HG03045 (cell line): ENCODE data around the gene PPP2R5E.
A peak's percentile ranks its signal among the peaks of the same experiment; 100 is the strongest.
"Not testable (repeated sequence)": the region's sequence is repeated elsewhere in the genome, so short reads cannot be mapped to it uniquely, and the experiment has no call there.

Experiments used
- ATAC-seq: cut with Tn5 transposase; IDR thresholded peaks from one replicate; pipeline ENCODE4 v1.9.1; 2021; ENCODE audit warnings: mild to moderate bottlenecking, moderate library complexity; ENCODE audit not compliant: unreplicated experiment

The PPP2R5E gene

DNA sequence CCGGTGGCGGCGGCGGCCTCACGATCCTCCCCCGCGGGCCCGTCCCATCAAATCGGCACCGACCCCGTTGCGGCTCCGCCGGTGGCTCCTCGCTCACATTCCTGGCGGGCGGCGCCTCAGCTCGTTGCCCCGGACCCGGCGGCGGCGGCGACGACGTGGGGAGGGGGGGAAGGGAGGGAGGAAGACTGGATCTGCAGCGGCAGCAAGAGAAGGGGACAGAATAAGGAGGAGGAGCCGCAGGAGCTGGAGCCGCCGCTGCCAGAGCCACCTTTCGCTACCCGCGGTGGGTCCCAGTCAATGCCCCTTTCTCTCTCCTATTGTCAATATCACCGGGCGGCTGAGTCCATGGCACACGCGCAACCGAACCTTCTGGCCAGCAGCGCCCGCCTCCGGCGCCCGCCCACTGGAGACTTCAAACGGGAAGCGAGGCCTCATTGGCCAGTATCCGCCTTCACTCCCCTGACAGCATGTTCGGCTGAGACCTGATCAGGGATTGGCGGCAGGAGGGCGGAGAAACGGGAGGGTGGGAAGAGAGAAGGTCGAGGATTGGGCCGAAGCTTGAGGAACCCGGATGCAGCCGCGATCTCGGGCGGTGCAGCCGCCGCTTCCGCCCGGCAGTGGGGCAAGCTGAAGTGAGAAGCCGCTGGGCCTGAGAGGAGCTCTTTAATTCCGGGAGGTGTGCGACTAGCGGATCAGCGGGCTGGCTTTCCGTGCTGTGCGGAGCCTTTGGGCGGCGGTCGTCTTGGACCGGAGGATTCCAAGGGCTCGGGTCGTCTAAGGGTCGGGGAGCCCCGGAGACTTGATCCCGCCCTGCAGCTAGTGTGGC lies at the start of gene PPP2R5E:
Gene PPP2R5E, minus strand, starts transcription at position 378 of the 826 bp plus-strand sequence. CDS start 3,692 bp downstream, outside the sequence.
- ATAC-seq, result peak; percentile 97

GRCh38 chr14:63583046-63583445 lies 39.9 kb upstream of the PPP2R5E start:
- not testable (repeated sequence) for ATAC-seq

- no peak for ATAC-seq
Measured at GRCh38 chr14:63581491-63581890, 38.3 kb upstream of the PPP2R5E start.

GRCh38 chr14:63578300-63578699 lies 35.1 kb upstream of the PPP2R5E start:
- ATAC-seq, result no peak

DNA sequence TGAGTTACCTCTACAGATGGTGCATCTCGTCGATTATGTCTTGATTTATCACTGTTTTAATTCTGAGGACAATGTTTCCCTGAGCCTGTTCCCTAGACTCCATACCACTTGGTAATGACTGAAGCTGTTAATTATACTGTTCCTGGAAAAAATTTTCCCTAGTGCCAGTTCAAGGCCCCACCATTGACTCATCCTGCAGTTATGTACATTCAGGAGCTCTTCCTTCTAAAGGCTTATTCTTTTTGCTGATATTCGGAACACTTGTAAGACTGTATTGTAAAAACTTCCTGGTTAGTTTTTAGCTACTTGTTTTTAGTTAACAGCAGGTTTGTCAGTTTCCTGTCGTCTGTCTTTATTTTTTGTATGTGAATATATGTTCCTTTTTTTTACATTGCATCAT lies 30.4 kb upstream of the PPP2R5E start:
- ATAC-seq, result no peak

DNA sequence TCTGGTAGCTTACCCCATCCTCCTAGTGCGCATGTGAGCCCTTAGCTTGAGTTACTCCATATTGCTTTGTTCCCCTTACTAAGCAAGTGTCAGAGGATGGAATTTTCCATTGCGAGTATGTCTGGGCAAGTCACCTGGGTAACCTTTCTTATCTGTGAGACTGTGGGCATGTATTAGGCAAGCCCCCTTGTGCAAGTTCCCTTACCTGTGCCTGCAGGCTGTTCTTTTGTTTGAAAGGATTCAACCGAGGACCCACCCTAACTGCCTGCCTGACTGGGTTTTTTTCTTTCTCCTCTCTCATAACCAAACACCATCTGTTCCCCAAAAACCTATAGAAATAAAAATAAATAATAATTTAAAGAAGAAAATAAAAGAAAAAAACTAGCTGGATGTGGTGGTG lies 22.3 kb upstream of the PPP2R5E start:
- no peak for ATAC-seq

GRCh38 chr14:63564318-63564717 lies 21.1 kb upstream of the PPP2R5E start:
- no peak for ATAC-seq

GRCh38 chr14:63563370-63564026 lies 20.3 kb upstream of the PPP2R5E start:
- no peak for ATAC-seq

DNA sequence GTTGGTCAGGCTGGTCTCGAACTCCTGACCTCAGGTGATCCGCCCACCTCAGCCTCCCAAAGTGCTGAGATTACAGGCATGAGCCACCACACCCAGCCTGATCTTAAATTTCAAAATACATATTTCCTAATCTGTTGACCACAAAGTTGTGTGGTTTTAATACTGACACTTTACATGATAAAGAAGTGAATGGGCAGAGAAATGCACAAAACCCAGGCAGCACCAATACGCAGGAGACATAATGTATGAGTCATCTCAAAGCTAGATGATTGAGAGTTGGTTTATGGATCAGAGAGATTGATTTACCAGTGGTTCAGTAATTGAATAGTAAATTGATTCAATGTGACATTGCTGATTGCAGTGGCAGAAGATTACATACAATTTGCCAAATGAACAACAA lies 19.2 kb upstream of the PPP2R5E start:
- ATAC-seq, result no peak

- no peak for ATAC-seq
Measured at GRCh38 chr14:63555572-63555971, 12.4 kb upstream of the PPP2R5E start.

DNA sequence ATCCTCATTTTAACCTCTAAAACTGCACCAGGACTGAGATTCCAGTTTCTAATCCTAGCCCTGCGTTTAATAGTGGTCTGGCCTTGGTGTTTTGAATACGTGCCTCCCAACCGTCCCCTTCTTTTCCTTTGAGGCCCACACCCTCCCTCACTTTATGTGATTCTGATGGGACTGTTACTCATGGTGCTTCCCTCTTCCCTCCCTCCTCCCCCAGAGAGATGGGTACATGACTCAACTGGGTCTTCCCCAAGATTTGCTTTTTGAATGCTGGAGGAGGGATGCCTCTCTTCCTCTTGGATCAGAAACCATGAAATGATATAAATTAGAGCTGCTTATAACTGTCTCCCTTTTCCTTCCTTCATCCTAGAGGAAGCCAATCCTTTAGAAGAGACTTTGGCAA lies 8.2 kb upstream of the PPP2R5E start:
- ATAC-seq, result no peak

DNA sequence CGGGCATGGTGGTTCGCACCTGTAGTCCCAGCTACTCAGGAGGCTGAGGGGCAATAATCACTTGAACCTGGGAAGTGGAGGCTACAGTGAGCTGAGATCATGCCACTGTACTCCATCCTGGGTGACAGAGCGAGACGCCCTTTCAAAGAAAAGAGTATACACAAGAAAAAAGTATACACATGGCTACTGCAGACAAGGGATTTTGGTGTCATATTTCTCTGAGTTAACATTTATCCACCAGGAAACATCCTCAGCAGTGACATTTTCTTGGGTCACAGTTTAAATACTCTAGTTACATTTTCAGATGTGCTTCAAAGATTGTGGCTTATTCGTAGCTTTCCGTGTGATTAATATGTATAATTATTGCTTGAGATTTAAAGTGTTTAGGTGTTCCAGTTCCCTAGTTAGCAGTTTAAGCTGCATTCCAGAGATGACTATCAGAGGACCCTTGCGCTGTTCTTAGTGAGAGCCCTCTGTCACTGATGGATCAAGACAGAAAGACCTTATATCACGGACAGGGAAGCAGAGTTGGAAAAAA lies 4.7 kb upstream of the PPP2R5E start:
- no peak for ATAC-seq

DNA sequence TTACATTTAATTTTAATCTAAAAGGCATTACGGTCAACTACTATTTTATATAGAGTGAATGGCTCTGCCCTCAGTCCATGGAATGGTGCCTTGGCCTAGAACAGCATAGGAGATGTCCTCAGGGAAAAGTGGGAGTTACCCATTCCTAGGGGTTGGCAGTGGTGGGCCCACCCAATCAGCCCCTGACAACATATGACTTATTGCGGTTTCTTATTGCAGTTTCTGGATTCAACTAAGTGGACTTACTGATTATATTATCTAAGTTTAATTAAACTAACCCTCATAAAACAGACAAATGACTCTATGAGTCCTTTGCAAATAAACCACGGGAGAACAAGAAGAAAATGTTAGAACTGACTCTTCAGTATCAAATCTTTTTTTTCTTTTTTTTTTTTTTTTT lies 2.3 kb upstream of the PPP2R5E start:
- no peak for ATAC-seq

GRCh38 chr14:63544591-63545299 lies 1.6 kb upstream of the PPP2R5E start:
- ATAC-seq, result no peak

DNA sequence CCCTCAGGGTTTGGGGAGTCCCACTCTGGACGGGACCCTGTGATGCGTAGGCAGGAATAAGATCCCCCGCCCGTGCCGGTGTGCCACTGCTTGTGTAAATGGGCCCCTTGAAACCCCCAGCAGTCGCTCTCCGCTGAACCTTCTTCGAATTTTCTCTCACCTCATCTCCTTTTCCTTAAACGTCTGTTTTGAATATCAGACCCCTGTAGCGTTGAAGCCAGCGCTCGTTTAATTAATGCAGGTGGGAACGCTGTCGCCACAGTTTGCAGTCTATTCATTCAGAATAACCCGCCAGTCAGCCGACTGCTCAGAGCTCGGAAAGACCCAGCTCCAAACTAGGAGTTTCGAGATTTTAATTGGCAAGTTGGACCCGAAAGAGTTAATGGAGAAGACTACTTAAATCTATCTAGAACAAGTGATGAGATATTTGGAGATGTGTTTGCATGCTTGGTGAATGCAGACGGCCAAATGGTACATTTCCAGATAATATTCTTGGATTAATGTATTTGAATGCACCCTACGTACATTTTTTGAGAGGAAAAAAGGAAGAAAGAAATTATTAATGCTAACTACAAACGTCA lies 739 bp upstream of the PPP2R5E start:
- ATAC-seq, result peak; percentile 31

- peak; percentile 14 for ATAC-seq
Measured at GRCh38 chr14:63542231-63542999, 762 bp downstream of the PPP2R5E start.

DNA sequence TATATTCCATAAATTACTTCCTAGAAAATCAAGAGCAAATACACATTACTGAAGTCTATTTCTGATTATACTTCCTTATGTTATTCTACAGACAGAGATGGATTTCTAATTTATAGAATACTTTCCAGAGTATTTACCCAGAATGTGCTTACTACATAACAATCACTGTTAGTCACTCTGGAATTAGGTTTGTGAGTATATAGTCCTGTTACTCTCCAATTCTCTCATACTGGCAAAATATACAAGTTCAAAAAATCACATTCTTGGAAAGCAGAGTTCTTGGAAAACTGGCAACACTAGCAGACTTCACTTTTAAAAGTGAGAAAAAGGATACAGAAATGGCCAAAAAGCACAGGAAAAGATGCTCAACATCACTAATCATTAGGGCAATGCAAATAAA lies 7.3 kb downstream of the PPP2R5E start:
- ATAC-seq, result no peak

DNA sequence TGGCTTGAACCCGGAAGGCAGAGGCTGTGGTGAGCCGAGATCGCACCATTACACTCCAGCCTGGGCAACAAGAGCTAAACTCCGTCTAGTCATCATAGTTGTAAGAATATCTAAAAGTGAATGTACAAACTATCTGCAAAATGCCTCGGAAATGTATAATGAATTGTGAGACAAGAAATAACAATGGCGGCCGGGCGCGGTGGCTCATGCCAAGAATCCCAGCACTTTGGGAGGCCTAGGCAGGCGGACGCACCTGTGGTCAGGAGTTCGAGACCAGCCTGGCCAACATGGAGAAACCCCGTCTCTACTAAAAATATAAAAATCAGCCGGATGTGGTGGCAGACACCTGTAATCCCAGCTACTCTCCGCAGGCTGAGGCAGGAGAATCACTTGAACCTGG lies 9.7 kb downstream of the PPP2R5E start:
- ATAC-seq, result no peak

GRCh38 chr14:63524537-63525155 lies 18.5 kb downstream of the PPP2R5E start:
- peak; percentile 77 for ATAC-seq
